GM18508 (cell line): ENCODE measurements around the gene SYT15.
"Not testable (repeated sequence)": the region's sequence is repeated elsewhere in the genome, so short reads cannot be mapped to it uniquely, and the experiment has no call there.

Source experiments
- ATAC-seq: cut with Tn5 transposase; IDR thresholded peaks from one replicate; pipeline ENCODE4 v1.9.1; 2021; ENCODE audit warnings: moderate number of reproducible peaks; ENCODE audit not compliant: insufficient read depth, unreplicated experiment

SYT15 gene

DNA sequence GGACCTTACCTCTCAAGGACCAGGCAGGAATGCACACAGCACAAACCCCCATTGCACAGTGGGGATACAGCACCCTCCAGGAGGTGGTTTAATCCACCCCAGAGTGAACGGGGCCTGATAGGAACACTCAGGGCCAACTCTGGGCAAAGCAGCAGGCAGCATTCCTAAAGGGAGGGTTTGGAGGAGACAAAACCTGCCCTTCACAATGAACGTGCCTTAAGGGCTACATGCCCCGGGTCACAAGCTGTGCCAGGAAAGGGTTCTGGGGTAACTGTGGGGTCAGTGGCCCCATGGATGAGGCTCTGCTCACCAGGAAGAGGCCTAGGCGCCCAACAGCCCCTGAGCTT lies 23.6 kb upstream of the SYT15 start:
- ATAC-seq = no peak

DNA sequence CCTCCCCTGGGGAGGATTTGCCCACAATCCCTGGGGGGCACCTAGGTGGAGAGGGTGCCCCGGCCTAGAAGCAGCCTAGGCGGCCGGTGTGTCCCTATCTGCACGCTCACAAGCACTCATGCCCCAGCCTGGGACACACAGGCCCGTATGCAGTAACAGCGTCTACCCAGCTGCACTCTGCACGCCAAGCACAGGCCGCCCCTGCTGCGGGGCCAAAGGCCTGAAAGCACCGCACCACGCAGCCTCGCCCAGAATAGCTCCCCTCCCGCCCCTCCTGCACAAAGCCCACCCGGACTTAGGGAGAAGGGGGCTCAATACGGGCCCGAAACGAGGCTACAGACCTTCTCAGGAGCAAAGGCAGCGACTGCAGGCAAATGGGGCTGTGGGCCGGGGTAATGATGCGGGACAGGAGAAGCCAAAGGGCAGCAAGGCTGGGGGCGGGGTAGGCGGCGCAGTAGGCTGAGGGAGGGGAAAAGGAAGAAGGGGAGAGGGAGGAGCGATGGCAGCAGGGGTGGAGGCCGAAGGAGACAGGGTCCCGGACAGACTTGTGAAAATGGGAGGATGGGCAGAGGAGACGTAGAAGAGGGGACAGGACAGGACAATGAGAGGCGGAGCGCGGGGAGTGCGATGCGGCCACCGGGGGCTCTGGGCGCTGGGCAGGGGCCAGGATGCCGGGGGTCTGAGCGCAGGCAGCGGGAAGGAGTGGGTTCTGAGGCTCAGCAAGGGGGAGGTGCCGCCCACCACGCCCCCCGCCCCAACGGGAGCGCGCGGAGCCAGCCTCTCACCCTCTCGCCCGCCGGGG lies 23.0 kb upstream of the SYT15 start:
- no peak for ATAC-seq

DNA sequence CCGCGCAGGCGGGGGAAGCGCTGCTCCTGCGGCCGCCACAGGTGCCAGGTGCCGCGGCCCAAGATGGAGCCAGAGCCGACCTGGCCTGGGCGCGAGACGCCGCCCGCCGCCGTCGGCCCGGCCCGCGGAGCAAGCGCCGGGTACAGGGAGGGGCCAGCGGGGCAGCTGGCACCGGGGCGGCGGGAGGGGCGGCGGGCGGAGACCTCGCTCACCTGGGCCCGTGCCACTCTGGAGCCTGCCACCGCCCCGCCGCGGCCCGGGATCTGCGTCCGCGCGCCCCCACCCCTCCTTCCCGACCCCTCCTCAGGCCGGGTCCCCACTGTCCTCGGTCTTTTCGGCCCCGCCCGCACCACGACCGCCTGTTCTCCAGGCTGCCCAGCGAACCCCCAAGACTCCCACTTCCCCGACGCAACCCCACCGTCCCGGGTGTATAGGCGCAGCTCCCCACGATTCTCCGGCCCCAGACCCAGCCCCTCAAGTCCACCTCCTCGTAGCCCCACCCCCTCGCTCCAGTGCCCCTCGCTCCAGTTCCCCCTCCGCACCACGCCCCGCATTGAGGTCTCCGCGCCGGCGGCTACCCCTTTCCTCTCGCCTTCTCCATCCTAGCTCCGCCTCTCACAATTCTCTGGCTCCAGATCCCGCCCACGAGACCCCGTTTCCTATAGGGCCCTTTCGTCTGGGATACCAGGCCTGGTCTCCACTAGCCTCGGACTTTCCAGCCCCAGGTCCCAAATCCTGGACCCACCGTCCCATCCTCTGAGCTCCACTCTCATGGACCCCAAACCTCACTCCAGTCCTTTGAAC lies 22.2 kb upstream of the SYT15 start, which contains the start of gene GPRIN2:
TSS of gene GPRIN2 (minus strand) at position 144 of the 804 bp plus-strand sequence. CDS start 5,922 bp downstream, outside the sequence.
- no peak for ATAC-seq

DNA sequence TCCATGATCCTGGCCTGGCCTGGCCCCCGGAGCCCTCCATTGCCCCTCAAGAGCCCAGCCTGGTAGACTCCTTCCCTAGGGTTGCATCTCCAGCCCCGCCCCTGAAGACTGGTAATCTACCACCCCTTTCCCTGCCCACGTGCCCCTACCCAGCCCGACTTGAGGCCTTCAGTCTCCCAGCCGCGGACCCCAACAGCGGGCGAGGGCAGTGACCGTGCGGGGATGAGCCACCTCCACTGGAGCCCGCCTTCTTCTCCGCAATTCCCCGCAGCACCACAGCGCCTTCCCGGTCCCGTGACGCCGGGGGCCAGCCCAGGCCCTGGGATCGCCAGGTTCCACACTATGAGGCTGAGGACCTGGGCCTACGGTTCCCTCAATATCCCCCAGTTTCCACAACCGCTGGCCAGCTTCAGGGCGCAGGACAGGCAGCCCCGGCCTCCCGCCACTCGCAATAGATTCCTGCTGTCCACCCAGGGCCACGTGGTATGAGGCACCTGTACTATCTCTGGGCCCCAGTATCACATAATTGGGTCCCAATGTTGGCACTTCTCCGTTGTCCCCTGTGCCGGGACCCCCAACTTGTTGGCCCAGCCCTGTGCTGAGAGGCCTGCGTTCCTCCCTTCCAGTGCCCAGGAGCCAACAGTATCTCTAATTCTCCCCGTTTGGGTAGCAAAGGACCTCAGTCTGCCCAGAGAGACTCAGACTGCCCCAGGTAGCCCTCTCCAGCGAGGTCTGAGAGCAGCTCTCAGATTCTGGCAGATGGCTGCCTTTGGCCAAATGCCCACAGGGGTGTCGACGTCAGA lies 21.4 kb upstream of the SYT15 start:
- no peak for ATAC-seq

DNA sequence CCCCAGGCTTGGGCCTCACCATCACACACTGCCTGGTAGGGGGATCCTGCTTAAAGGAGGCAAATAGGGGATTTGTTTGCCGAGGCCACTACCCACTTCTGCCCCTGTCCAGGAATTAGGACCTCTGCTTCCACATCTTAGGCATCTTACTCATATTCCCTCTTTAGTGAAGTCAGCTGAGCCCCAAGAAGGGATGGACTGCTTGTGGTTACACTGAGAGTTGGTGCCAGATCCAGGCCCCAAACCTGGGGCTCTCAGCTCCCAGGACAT lies 20.9 kb upstream of the SYT15 start:
- ATAC-seq = no peak

DNA sequence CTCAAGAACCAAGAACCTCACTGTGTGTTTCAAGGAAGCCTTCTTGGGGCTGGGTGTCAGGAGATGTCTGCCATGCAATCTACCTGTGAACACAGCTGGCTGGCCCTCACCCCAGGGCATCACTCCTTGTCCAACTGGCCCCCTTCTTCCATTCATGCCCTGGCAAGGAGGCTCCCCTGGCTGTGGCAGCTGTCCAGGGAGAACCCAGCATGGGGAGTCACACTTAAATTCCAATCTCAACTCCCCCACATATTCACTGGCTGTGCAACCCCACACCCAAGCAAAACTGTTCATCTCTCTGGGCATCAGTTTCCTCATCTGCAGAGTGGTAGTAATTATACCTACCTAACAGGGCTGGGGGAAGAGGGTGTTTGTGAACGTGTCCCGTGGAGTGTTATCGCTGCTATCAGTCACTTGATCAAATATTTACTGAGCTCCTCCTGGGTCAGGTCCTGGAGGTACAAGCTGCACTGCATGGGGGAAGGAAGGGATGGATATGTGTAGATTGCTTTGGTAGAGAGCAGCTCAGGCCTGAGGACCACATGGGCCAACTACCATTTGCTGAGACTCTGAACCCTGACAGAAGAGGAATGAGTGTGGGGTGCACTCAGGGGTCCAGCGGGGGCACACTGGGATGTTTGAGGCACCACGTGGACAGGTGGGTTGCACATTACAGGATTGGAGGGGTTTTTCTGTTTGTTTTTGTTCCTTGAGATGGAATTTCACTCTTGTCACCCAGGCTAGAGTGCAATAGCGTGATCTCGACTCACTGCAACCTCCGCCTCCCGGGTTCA lies 20.3 kb upstream of the SYT15 start:
- no peak for ATAC-seq

DNA sequence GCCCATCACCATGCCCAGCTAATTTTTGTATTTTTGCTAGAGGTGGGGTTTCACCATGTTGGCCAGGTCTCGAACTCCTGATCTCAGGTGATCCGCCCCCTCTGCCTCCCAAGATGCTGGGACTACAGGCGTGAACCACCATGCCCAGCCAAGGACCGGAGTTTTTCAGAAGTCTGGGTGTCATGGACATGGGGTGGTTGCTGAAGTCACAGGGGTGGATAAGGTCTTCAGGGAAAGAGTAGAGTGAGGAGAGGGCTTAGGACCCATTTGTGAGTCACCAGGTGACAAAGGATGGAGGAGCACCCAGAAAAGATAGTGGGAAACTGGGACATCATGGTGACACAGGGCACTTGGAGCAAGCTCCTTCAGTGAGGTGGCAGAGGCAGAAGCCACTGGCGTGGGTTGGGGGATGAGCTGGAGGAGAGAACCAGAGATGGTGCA lies 19.7 kb upstream of the SYT15 start:
- no peak for ATAC-seq

DNA sequence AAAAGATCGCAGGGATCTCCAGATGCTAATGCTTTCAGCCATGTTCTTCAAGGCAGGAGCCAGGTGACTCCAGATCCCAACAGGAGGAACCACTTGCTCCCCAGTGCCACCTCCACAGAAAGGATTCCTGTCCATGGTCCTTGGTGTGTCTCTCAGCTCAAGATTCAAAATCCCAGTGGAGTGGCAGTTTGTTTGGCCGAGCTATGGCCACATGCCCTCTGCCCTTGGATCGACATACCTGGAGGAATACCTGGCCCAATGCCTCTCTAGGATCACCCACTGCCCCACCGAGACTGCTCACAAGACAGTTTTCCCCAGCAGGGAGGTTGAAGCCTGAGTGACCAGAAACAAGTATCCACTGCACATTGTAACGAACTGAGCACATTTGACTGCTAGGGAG lies 18.5 kb upstream of the SYT15 start:
- no peak for ATAC-seq

DNA sequence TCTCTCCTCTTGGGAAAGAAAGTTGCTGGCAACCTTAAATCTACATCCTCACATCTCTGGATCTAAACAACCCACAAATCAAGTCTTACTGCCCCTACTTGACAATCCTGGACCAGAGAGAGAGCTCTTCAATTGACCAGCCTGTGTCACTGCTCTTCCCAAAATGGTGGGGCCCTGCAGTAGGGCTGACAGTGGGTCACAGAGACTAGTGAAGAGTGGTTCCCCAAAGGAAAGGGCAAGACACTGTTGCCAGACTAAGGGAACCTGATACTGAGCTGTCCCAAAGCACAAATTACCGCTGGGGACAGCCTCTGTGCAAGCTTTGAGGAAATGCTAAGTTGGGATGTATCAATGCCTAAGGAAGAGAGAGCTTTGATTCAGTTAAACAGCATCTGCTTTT lies 18.0 kb upstream of the SYT15 start:
- ATAC-seq = no peak

DNA sequence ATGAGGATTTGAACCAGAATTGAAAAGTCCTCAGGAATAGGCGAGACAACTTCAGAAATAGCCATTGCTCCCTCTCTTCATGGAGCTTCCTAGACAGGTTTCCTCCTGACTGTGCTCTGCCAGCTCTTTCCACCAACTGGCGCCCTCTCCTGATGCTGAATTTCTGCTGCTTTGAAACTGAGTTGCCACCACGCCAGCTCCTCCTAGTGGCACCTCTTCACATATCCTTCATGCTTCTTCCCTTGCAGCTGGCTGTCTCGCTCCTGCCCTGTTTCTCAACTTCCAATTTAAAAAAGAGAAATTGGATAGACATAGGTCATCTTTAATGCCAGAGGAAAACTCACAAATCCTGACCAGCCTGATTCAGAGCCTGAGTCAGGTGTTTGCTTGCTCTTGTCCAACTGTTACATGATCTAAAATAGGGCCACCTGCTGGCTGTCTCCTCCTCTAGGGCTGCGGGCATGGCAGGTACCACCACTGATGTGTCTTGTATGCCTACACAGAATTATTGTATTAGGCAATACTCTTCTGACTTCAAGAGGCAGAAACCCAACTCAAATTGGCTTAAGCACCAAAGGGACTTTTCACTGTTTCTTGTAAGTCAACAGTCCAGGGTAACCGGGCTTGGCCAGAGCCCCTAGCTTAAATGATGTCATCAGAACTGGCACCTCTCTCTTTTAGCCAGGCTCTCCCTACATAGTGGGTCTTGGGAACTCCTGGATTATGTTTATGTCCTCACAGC lies 13.2 kb upstream of the SYT15 start:
- not testable (repeated sequence) for ATAC-seq

DNA sequence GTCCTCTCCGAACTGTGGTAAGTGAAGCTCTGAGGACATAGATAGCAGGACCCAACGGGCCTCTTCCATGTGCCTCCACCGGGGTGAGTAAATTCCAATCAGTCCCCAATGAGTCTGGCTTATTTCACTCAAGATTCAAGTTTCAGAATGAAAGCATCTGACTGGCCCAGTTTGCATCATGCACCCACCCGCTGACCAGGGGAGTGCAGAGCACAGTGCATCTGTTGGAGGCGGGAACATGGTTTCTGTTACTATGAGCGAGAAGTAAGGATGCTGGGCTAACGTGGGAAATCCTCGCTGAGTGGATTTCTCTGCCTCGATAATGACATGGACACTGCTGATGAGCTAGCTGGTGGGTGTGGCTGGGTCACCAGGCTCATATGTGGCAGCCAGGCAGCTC lies 11.8 kb upstream of the SYT15 start:
- ATAC-seq = not testable (repeated sequence)

DNA sequence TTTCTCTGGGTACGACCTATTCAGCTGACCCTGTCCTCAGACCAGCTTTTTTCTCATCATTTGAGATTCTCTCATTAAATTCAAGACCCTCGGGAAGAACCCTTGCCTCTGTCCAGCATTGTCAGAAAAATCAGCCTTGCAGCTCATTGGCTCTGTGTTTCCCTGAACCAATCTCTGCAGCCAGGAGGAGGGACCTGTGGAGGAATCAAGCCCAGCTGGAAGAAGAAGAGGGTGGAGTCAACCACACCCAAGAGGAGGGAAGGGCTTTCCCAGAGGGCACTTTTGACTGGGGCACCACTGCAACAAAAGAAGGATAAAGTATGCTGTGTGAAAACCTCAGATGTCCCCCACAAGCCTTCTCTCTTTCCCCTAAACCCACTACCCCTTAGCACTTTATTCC lies 8.3 kb upstream of the SYT15 start:
- ATAC-seq = not testable (repeated sequence)

DNA sequence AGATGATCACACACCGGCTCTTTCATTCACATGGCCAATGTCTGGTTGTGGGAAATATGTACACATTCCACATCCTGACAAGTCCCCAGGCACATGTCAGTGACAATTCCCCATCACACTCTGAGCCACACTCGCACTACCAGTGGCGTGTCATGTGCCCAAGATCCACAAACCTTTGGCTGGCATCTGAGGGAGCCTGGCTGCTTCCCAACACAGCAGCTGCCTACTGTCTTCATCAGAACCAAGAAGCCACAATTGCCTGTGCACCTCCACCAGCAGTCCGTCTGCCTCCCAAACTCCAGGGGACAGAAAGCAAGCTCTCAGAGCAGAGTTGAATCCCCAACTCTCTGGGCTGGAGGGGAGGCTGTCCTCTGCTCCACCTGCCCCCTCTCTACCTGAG lies 6.2 kb upstream of the SYT15 start:
- ATAC-seq = not testable (repeated sequence)

DNA sequence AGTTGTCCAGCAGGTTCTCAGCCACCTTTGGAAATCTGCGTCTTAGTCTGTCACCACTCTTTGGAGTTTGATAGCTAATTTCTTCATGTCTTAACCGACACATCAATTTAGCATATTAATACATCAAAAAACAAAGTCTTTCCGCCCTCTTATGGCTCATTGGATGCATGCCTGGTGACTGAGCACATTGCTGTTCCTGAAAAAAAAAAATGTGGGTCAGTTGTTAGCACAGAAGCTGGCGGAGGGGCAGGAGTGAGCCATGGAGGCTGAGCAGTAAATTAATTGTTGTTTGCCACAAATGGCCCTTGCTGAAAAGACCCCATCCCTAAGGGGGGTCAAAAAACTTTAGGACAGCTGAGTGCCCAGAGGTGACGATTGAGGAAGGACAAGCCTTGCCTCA lies 5.6 kb upstream of the SYT15 start:
- not testable (repeated sequence) for ATAC-seq

DNA sequence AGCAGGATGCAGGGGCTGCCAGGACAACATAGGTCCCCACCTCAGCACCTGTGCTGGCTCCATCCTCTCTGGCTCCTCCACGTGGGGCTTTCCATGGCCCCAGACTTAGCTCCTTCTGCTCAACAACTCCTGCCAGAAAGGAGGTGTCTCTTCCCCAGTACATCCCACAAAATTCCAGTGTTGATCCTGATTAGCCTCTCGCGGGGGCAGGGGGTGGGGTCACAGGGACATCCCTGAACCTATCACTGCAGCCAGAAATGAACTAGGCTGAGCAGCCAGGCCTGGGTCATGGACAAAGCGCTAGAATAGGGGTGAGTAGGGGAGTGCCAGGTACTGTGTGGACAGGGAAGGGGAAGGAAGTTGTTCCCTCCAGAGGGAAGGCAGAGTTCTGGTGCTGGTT lies 5.0 kb upstream of the SYT15 start:
- not testable (repeated sequence) for ATAC-seq

DNA sequence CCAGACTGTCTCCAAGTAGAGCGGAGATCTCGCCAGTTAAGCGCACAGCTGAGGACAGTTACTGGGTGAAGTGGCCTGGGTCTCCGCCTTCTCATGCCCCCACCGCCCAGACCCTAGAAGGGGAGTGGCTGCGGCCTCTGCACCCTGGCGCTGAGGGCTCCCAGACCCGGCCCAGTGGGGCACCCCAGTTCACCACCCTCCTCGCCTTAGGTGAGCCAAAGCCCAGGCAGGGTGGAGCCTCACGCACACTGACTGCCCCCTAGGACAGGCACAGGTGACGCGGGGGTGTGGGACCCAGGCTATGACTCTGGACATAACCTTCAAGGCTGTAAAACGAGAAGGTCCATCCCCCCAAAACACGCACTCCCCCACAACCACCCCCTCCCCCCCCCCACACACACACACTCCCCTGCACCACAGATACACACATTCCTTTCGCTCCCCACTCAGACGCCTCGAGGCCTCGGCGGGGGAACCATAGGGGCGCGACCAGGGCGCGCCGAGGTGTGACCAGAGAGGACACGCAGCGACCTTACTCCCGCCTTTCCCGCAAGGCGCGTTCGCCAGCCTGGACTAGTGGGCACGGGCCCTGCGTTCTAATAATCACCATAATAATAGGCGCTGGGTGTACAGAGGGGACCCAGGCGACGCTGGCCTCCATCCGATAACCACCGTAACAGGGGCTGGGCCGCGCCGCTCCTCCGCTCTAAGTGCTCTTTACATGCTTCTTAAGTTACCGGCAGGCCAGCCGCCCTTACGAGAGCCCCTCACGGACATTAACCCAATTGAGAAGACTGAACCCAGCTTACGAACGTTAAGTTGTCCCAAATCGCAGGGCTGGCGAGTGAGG lies 1.1 kb upstream of the SYT15 start:
- ATAC-seq = not testable (repeated sequence)

DNA sequence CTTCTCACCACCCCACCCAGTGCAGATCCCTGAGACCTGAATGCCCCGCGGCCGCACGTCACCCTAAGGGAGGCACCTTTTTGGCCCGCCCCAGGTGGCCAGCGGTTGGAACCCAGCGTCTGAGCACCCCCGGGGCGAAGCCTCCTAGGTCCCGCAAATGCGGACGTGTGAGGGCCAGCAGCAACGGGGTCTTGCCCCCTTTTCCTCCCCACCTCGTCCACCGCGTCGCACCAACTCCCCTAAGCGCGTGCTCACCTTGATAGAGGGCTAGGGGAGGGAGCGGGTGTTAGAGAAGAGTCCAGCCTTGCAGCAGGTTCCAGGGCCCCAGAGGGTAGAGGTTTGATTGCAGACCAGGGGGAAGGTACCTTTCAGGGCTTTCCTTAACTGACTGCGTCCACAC lies 450 bp downstream of the SYT15 start:
- ATAC-seq = not testable (repeated sequence)

DNA sequence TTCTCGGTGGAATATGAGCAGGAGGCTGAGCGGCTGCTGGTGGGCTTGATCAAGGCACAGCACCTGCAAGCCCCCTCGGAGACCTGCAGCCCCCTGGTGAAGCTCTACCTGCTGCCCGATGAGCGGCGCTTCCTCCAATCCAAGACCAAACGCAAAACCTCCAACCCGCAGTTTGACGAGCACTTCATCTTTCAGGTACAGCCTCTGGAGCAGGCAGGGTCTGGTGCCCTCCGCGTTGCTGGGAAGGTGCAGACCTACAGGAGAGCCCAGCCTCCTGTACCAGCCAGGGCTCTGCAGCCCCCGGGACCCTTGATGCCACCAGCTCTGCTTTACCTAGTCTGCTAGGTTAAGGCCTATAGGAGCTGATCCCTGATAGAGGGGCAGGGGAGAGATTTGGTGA lies 3.1 kb downstream of the SYT15 start:
- ATAC-seq = not testable (repeated sequence)

DNA sequence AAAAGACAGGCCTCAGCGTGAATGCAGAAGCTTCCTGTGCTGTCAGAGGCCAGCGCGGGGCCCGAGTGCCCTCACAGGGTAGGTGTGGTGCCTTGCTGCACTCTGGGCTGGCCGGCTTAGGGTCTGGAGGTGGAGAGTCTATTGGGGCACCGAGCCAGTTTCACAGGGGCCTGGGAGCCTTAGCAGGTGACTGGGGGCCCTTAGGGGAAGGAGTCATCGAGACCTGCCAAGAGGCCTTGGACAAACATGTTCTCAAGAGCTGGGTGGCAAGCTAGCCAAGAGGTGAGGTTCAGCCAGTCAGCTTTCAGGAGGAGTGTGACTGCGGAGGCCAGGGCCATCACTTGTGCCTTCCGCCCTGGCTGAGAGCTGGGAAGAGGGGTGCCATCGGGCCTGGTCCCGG lies 3.6 kb downstream of the SYT15 start:
- ATAC-seq = not testable (repeated sequence)
